ENCODE data around the gene CRB1.

CRB1 gene

DNA sequence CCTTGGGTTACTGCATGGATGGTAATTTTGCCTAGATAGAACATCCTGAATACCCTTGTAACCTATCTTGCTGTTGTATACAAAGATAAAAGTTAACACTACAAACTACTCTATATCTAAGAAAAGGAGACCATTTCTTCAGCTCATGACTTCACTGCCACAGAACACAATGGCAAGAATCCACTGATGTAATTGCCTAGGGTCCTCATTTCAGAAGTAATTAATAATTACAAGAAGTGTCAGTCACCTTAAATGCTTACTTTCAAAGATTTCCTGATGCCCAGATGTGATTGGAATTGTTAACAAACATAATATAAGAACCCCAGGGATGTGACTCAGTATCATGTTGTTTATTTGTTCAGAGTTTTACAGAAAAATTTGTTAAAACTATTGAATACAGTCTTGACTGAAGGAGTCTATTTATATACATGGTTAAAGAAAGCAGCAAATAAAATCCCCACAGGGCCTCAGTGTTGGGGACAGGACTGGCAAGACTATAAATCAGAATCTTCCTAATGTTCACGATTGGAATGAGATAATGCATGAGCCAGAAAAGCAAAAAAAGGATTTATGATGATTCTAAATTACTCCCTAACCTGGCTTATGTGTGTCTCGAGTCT lies 83.9 kb downstream of the CRB1 start:
- no peak for DNase-seq

DNA sequence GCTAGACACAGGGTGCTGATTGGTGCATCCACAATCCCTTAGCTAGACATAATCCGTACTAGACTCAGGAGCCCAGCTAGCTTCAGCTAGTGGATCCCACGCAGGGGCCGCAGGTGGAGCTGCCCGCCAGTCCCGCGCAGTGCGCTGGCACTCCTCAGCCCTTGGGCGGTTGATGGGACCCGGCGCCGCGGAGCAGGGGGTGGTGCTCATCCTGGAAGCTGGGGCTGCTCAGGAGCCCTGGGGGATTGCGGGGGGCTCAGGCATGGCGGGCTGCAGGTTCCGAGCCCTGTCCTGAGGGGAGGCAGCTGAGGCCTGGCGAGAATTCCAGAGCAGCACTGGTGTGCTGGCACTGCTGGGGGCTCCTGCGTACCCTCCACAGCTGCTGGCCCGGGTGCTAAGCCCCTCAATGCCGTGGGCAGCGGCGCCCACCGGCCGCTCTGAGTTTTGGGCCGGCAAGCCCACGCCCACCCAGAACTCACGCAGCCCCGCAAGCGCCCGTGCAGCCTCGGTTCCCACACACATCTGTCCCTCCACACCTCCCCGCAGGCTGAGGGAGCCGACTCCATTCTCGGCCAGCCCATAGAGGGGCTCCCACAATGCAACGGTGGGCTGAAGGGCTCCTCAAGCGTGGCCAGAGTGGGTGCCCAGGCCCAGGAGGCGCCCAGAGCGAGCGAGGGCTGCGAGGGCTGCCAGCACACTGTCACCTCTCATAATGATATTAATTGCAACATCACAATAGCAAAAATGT lies 87.4 kb downstream of the CRB1 start:
- DNase-seq: no peak

DNA sequence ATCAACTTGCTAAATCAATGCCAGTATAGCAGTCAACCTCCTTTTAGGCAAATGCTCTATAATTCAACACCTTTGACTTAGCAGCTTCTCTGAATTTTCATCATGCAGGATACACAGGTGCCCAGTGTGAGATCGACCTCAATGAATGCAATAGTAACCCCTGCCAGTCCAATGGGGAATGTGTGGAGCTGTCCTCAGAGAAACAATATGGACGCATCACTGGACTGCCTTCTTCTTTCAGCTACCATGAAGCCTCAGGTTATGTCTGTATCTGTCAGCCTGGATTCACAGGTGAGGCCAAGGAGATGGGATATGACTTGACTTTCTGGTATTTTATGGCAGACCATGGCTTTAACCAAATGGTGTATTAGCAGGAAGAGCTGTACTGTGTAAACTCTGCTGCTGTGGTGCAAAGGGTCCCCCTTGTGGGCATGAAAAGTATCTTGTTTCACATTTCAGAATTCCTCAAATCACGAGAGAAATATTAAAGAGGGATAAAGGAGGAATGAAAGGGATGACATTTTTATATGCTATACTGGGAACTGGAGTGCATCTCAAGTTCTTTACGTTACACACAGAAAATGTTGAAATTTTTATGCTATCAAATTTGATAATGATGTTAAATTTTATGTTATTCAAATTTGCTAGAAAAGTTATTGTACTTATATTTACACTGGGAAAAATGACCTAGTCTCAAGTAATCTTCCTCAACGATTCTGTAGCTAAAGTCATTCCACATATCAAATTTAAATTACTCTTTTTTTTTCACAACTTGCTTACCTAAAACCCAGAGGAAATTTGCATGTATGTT lies 88.9 kb downstream of the CRB1 start:
- DNase-seq: peak; percentile 72 to 74

DNA sequence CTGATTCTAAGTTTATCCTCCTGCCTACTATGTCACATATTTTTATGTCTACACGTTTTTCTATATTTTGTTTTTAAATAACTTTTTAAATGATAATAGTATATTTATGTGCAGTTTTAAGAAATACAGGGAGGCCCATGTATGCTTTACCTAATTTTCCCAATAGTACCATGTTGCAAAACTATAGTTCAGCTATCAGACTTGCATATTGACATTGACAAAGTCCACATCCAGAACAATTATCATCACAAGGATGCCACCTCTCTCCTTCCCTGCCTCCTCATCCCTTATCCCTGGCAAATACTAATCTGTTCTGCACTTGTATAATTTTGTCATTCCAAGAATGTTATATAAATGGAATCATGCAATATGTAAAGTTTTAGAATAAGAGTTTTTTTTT lies 90.9 kb downstream of the CRB1 start:
- no peak for DNase-seq

DNA sequence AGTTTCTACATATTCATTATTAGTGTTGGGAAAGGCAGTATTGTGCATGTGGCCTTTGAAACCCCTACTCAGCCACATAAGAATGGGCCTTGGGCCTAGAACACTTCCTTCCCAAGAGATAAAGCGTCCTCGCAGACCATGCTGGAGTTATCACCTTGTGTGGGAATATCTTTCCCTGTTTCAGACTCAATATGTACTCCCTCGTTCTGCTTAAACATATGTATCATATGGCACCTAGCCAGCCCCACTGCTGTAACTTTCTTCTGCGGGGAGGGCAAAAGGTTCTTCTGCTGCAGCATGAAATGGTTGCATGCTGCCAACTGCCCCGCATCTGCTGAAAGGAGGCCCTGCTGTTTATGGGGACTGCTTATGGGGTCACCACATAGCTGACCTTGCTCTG lies 92.0 kb downstream of the CRB1 start:
- DNase-seq: no peak

DNA sequence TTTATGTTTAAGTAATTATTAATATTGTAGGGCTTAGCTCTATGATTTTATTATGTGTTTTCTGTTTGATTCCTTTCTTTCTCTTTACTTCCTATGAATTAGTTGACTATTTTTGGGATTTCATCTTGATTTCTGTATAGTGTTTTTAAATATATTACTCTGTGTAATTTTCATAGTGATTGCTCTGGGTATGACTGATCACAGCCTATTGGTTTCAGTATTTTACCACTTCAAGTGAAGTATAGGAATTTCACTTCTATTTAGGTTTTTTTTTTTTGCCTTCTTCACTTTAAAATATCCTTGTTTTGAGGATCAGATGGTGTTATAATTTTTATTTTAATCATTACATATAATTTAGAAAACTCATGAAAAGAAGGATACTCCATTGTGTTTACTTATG lies 94.8 kb downstream of the CRB1 start:
- DNase-seq: no peak

DNA sequence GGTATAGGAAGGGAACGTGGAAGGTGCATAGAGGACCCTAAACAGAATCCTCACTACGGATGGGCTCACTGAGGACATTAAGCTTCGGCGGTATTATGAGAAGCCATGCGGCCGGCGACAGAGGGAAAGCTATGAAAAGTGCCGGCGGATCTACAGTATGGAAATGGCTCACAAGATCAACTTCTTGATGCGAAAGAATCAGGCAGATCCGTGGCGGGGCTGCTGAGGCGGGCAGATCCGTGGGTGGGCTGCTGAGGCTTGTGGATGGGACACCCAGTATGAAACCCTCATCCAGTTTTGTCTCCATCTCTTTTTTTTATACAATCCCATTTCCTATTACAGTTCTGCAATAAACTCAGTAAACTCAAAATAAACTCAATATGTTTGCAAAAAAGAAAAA lies 95.8 kb downstream of the CRB1 start:
- DNase-seq: no peak

DNA sequence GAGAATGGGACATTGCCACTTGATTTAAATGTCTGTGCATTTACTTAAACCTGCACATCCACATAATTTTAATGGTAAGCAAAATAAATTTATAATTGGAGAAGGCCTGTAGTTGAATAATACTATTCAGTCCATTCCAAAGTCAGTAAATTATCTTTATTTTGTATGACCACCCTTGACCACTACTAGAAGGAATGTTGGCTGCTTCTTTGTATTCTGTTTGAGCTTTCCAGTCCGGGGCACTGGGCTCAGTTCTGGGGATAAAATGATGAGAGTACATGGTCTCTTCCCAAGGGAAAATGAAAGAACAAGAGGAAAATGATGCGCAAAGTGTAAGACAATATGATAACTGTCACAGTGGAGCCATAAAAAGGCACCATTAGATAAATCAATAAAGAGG lies 98.9 kb downstream of the CRB1 start:
- no peak for DNase-seq

DNA sequence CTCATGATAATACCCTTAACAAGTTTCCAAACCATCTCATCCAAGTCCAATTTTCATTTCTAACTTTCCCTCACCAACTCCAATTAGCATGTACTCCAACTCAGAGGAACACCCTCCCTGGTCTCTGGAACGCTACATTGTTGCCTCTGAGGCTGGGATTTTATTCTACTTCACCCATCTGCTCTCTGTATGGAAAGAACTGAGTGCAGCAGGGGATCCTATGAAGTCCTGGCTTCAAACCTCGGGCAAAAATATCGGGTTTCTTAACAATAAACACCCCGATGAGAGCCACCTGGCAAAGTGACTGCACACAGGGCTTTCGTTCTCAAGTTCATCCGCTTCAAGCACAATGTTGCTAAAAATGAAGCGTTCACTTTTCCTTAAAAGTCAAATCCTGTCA lies 99.6 kb downstream of the CRB1 start:
- DNase-seq: peak in 1 of 2 experiments; percentile 26

DNA sequence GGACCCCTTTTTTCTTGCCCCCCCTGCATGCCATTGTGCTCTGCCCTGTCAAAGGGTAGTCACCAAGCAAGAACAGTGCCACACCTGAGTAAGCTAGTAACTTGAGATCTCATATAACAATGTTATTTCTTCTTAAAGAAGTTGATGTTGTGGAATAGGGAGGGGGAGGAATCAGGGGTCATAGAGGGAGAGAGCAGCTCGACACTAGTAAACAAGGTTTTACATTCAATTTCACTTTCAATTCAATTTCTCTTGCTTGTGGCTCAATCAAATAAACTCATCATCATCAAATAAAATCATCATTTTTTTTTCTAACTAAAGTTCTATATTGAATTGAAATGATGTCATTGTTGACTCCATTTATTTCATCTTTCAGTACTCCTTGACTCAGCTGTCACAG lies 106.4 kb downstream of the CRB1 start:
- no peak for DNase-seq

DNA sequence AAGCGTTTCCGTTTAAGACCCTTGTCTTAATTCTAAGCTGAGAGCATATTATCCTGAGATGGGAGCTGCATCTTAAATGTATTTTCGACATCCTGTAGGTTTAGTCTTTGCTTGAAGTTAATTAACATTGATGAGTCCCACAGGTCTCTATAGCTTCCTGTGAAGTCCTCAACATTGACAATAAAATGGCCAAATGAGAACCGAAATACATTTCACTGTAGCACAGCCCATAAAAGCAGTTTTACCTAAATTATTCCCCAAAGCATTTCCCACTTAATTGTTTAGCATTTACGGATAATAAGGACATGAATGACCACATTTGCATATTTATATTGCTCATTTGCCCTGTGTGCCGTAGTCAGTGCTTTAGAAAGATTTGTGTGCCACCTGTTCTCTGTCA lies 116.4 kb downstream of the CRB1 start:
- no peak for DNase-seq

DNA sequence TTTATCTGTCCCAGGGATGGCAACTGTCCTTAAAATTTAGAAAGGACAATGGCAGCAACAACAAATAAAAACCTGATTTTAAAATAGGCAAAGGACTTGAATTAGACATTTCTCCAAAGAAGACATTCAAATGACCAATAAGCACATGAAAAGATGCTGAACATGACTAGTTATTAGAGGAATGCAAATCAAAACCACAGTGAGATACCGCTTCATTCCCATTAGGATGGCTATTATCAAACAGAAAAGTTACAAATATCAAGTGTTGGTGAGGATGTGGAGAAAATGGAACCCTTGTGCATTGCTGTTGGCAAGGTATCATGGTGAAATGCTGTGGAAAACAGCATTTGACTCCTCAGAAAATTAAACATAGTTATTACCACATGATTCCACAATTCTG lies 120.7 kb downstream of the CRB1 start:
- DNase-seq: no peak

DNA sequence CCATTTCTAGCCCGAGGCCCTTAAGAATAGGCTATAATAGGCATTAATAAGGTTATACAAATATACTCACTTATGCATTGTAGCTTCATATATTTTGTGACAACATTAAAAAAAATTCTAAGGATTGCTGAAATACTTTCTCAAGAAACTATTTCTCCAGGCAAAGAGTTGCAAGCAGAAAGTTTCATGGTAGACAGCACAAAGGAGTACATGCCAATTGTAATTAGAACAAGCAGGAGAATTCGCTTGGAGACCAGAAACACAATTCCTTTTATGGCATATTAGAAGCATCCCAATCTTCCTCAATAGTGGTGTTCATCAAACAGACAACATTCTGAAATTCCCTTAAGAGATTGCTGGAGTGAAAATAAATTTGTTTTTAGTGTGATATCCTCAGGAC lies 122.8 kb downstream of the CRB1 start:
- no peak for DNase-seq

DNA sequence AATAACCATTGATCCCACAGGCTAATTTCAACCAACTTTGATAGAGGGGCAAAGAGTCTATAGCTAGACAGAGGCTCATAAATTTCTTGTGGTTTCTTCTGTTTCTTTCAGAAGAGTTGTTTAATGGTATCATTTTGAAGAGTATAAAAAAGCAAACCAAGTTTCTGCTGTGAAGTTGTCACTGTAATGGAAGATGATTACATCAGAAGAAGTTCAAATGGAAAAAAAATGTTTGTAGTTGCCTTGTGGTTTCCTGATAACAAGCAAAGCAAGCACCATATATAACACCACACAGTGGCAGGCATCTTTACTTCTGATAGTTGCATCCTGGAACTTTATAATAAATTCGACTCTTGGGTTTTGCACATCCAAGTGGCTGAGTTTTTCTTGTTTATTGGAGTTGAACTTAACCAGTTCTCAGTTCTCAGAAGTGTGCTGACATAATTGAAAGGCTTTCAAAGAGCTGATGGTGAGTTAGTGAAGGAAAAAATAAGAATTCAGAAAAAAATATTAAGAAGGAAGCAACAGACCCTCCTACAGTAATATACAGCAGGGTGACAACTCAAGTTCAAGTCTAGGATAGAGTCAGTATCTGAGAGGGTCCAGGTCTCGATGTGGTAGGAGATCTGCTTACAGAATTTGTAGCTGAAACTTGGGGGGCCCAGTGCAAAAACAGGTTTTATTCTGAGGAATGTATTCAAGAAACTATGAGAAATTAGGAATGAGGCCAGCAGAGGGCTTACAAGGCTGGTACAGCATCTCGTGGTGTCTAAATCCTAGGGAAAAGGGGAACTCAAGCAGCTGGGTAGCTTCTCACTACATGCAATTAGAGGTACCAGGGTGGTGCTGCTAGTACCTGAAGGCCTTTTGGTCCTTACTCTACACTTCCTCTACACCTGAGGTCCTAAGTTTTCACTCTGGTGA lies 123.5 kb downstream of the CRB1 start:
- no peak for DNase-seq

DNA sequence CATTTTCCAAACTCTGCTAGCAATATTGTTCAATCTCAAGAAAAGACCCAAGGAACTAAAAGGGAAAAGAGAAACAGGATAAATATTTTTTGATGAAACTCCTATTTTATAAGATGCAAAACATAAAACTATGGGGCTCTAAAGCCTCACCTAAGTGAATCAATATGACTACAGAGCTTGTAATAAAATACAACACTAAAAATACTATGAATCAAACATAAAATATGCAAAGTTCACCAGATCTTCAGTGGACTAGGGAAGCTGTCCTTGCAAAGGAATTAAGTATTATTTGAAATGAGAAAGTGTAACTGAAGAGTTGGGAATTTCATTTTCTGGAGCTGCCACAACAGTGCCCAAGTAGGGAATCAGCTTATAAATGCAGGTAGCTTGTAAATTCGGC lies 124.5 kb downstream of the CRB1 start:
- no peak for DNase-seq

DNA sequence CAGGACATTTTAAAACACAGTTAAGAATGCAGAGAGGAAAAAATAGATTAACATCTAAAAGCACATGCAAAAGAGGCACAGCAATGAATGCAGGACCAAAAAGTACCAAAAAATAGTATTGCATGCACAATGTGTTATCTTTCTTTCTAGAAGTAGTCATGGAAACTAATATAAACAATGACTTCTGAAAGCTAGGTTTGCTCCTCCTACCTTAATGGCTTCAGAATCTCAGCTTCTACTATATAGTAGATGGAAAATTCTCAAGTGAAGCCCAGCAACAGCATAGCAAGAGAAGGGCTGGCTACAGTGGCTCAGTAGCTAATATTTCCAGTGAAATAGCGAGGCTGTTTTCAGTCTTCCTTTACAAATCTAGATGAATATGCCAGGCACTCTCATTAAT lies 125.1 kb downstream of the CRB1 start:
- DNase-seq: no peak

DNA sequence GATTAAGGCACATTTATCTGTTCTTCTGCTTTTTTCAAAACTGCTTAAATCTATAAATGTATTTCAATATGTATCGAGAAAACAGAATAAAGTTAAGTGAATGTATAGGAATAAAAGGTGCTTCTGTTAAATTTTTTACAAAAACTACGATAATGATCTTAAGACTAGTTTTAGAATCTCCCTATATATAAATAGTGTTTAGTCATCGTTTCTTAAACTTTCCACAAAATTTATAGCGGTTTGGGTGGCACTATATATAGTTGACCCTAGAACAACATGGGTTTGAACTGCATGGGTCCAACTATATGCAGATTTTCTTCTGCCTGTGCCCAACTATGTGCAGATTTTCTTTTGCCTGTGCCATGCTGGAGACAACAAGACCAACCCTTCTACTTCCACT lies 125.7 kb downstream of the CRB1 start:
- DNase-seq: no peak

DNA sequence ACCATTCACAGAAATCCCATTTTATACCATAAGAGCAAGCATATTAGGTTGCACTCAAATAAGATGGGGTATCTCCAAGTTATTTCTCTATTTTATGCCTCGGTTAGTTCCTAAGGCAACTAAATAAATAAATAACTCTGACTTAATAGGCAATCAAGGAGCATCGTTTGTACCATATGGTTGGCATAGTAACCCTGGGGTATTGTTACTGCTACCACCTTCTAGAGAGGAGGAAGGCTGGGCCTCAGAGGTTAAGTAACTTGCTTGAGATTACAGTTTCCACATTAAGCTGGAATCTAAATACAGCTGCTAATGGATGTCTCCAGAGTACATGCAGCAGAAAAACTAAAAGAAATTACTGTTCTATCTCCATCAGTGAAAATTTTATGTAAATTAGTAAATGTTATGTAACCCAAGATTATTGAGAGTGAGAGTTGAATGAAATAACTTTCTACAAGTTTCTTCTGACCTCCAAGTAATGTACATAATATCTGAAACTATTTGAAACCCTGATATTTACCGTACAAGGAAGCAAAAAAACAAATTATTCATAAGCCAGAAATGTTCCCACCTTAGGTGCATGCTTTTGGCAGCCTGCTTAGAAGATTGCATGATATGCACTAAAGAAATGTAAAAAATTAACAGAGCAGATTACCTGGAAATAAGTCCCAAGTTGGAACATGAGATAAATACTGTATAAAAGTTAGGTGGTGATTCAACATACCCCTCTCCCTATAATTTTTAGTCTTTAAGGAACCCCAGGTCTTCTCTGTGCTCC lies 127.0 kb downstream of the CRB1 start:
- DNase-seq: no peak

DNA sequence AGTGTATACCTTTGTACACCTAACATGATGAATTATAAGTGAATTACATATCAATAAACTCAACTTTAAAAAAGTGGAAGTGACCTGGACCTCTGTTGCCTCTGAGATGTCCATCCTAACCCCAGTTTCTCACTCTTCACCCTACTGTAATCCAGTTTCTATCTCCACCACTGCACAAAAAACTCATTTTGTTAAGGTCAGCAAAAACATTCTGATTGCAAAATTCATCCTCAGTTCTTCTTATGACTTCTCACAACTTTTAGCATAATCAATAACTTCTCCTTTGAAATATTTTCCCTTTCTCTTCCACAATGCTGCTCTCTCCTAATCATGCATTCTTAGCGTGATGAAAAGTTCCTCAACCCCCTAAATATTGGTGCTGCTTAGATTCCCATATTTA lies 129.8 kb downstream of the CRB1 start:
- DNase-seq: no peak

DNA sequence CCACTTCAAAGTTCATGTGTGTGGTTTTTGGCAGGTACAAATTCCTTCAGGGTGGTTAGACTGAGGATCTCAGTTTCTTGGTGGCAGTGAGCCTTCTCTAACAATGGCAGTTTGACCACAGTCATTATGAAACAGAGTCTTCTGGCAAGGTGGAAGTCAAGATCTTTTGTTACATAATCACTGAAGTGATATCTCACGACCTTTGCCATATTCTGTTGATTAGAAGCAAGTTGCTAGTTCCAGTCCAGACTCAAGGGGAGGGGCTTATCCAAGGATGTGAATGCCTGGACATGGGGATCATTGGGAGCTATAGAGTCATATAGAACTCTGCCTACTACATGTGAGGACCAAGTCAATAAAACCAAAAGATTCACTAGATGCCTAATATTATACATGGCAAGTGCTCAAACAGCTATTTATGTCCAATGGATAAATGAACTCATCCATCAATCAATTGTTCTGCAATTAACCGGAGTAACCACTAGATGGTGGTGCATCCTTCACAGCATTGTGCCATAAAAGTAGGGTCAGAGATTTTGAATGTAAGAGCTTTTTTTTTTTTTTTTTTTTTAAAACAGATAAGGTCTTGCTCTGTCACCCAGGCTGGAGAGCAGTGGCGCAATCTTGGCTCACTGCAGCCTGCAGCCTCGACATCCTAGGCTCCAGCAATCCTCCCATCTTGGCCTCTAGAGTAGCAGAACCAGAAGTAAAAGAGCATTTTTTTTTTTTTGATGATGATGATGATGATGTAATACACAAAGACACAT lies 131.9 kb downstream of the CRB1 start:
- peak; percentile 59 to 72 for DNase-seq

DNA sequence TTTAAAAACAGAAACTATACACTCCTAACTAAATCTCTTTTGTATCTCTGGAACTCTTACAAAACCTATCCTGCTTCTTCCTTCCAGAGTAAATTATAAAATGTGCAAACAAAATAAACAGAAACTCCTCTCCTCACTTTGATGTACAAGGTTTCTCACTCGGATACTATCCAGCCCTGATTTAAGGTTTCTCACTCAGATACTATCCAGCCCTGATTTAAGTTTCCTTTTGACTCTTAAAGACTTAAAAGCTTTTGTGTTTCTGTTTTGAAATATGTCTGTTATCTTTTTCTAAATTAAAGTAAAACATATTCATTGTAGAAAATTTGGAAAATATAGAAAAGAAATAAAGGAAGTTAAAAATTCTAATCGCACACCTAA lies 132.5 kb downstream of the CRB1 start:
- no peak for DNase-seq

Data from NCI-H2081 (cell line).